ENCODE data around the gene ATG5. TPM values are rescaled to one million over a fixed set of nuclear protein-coding genes. Genes with fewer than 3 reads are reported as not detected.

The ATG5 gene
- total RNA-seq, 1 donor: 62.6 TPM

DNA sequence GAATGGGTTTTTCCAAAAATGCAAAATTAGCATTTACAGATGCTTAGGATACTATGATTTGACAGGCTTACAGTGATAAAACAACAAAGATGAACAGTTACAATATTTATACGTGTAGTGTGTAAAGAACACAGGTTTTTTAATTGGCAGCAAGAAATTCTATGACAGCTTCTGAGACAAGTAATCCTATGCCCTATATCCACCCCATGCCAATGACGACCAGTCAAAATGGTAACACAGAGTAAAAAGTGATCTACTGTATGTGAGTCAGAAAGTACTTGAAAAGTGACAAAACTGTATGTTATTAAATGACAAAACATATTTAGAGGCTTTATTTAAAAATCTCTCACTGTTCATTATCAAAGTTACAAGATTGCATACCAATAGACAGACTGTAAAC lies 139.9 kb downstream of the ATG5 start:
- TF ChIP-seq CTCF (IDR thresholded peaks at IDR 0.05; ENCODE audit: insufficient read depth, low read depth, low read length): no peak
- DNase-seq (ENCODE audit: low read depth): no peak
- no peak overlapping the region for H3K4me3 ChIP-seq (ENCODE audit: low read depth, low read length)

DNA sequence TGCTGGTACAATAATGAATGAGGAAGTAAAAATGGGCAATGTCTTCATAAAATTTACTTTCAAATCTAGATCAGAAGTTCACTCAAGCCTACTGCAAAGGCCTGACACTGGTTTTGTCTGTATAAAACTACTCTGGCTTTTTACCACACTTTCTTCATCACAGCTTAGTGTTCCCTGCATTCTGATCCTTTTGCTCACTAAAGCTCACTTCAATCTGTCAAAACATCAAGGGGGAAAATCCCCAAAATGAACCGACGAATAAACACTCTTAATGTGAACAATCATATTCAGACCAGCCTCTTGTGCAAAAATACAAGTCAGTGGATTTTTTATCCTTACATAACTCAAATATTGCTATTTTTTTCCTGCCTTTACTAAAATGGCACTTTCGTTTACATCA lies 140.9 kb downstream of the ATG5 start:
- H3K4me3 ChIP-seq (ENCODE audit: low read depth, low read length): no peak overlapping the region
- no peak for DNase-seq (ENCODE audit: low read depth)
- no peak for TF ChIP-seq CTCF (IDR thresholded peaks at IDR 0.05; ENCODE audit: insufficient read depth, low read depth, low read length)

- no peak for TF ChIP-seq CTCF (IDR thresholded peaks at IDR 0.05; ENCODE audit: insufficient read depth, low read depth, low read length)
- no peak for DNase-seq (ENCODE audit: low read depth)
- no peak overlapping the region for H3K4me3 ChIP-seq (ENCODE audit: low read depth, low read length)
Measured at GRCh38 chr6:106183430-106183829, 142.1 kb downstream of the ATG5 start.

- no peak overlapping the region for H3K4me3 ChIP-seq (ENCODE audit: low read depth, low read length)
- TF ChIP-seq CTCF (IDR thresholded peaks at IDR 0.05; ENCODE audit: insufficient read depth, low read depth, low read length): no peak
- DNase-seq (ENCODE audit: low read depth): no peak
Measured at GRCh38 chr6:106182455-106182854, 143.1 kb downstream of the ATG5 start.

DNA sequence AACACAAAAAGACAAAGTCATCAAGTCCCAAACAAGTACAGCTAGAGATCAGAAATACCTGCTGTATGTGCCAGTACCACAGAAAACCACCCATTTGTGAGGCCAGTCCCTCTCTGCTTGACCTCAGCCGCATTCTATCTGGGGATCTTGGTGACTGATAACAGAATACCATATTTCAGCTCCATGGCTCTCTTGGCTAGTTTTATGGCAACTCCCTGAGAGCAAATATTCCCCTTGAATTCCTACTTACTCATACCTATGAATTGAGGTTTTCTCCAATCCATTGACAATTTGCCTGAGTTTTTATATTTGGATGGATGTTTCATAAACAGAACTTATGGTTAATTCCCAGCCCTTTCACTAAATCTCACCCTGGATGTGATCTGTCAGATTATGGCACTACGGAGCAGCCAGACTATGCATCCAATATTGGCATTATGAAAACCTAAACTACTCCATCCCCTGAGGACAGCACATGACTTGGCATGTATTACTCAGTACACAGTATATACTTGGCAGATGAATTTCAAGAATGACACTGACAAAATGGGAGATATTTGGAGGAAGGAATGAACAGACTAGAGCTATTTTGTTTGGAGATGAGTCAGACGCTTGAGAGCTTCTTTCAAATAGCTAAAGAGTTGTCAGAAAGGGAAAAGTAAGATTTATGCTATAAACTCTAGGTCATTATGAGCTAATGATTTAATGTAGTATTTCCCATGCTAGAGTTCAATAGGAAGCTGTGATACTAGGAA lies 143.7 kb downstream of the ATG5 start:
- no peak for TF ChIP-seq CTCF (IDR thresholded peaks at IDR 0.05; ENCODE audit: insufficient read depth, low read depth, low read length)
- no peak overlapping the region for H3K4me3 ChIP-seq (ENCODE audit: low read depth, low read length)
- DNase-seq (ENCODE audit: low read depth): peak; percentile 55

- TF ChIP-seq CTCF (IDR thresholded peaks at IDR 0.05; ENCODE audit: insufficient read depth, low read depth, low read length): no peak
- no peak overlapping the region for H3K4me3 ChIP-seq (ENCODE audit: low read depth, low read length)
- no peak for DNase-seq (ENCODE audit: low read depth)
Measured at GRCh38 chr6:106180208-106180607, 145.4 kb downstream of the ATG5 start.

DNA sequence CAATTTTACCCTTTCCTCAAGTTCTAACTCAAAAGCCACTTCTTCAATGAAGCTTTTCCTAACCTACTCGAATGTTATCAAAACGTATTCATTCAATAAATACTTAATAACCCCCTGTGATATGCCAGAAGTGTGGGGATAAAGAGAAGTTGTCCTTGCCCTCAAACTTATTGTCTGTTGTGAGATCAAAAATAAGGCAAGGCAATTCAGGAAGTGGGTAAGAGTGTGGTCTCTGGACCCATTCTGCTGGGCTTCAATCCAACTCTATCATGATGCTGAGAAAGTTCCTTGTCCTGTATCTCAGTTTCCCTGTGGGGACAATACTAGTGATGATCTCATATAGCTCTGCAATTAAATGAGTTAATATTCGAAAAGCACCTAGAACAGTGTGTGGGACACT lies 146.7 kb downstream of the ATG5 start:
- no peak for TF ChIP-seq CTCF (IDR thresholded peaks at IDR 0.05; ENCODE audit: insufficient read depth, low read depth, low read length)
- no peak overlapping the region for H3K4me3 ChIP-seq (ENCODE audit: low read depth, low read length)
- no peak for DNase-seq (ENCODE audit: low read depth)
